GM19324 (cell line): ENCODE data around the gene CDK6.
A peak's percentile ranks its signal among the peaks of the same experiment; 100 is the strongest.
"Not testable (repeated sequence)": the region's sequence is repeated elsewhere in the genome, so short reads cannot be mapped to it uniquely, and the experiment has no call there.

Experiments
- ATAC-seq: cut with Tn5 transposase; IDR thresholded peaks from one replicate; pipeline ENCODE4 v1.9.1; 2021; ENCODE audit warnings: mild to moderate bottlenecking, moderate library complexity; ENCODE audit not compliant: unreplicated experiment, low FRiP score

Gene CDK6

GRCh38 chr7:92836489-92836999 lies at the start of gene CDK6:
Gene CDK6, minus strand, starts transcription at chr7:92836573. Its CDS starts 3,250 bp downstream, at chr7:92833323.
- peak; percentile 45 for ATAC-seq

GRCh38 chr7:92886039-92886438 lies 49.7 kb upstream of the CDK6 start:
- ATAC-seq, result not testable (repeated sequence)

GRCh38 chr7:92884218-92884617 lies 47.8 kb upstream of the CDK6 start:
- no peak for ATAC-seq

GRCh38 chr7:92882760-92883159 lies 46.4 kb upstream of the CDK6 start:
- no peak for ATAC-seq

GRCh38 chr7:92881091-92881485 lies 44.7 kb upstream of the CDK6 start:
- ATAC-seq, result no peak

GRCh38 chr7:92880212-92881090 lies 44.1 kb upstream of the CDK6 start:
- ATAC-seq, result peak; percentile 57

- no peak for ATAC-seq
Measured at GRCh38 chr7:92877367-92877766, 41.0 kb upstream of the CDK6 start.

- ATAC-seq, result no peak
Measured at GRCh38 chr7:92876836-92877235, 40.5 kb upstream of the CDK6 start.

- no peak for ATAC-seq
Measured at GRCh38 chr7:92875719-92876118, 39.3 kb upstream of the CDK6 start.

GRCh38 chr7:92875173-92875572 lies 38.8 kb upstream of the CDK6 start:
- ATAC-seq, result no peak

GRCh38 chr7:92874567-92874966 lies 38.2 kb upstream of the CDK6 start:
- ATAC-seq, result no peak

- ATAC-seq, result no peak
Measured at GRCh38 chr7:92873776-92874175, 37.4 kb upstream of the CDK6 start.

- no peak for ATAC-seq
Measured at GRCh38 chr7:92872701-92873100, 36.3 kb upstream of the CDK6 start.

GRCh38 chr7:92868683-92869293 lies 32.4 kb upstream of the CDK6 start:
- ATAC-seq, result no peak

- not testable (repeated sequence) for ATAC-seq
Measured at GRCh38 chr7:92864169-92864568, 27.8 kb upstream of the CDK6 start.

- no peak for ATAC-seq
Measured at GRCh38 chr7:92856436-92856835, 20.1 kb upstream of the CDK6 start.

GRCh38 chr7:92854501-92855238 lies 18.3 kb upstream of the CDK6 start:
- no peak for ATAC-seq

GRCh38 chr7:92851732-92852131 lies 15.4 kb upstream of the CDK6 start:
- no peak for ATAC-seq

GRCh38 chr7:92850516-92850915 lies 14.1 kb upstream of the CDK6 start:
- ATAC-seq, result no peak

GRCh38 chr7:92849322-92849721 lies 12.9 kb upstream of the CDK6 start:
- no peak for ATAC-seq

- ATAC-seq, result no peak
Measured at GRCh38 chr7:92848851-92849250, 12.5 kb upstream of the CDK6 start.
